GM12891 (cell line): ENCODE measurements around the gene KLHL1.

ENCODE experiments used
- DNase-seq: peaks from one replicate; pipeline ENCODE4 v3.0.0; 2011; ENCODE audit warnings: low spot score; ENCODE audit not compliant: insufficient read length
- FAIRE-seq: peaks from 2 replicates; lab custom pipeline; 2011; peaks lifted over from hg19 to GRCh38; lab: Jason Lieb, UNC
- PAX5 ChIP-seq: IDR thresholded peaks from 2 replicates; pipeline ENCODE4 v1.6.1; 2011; ENCODE audit warnings: low read length, moderate library complexity, mild to moderate bottlenecking; ENCODE audit not compliant: insufficient read depth, severe bottlenecking
- POLR2A ChIP-seq: IDR thresholded peaks from 2 replicates; pipeline ENCODE4 v1.6.1; 2011; ENCODE audit warnings: low read depth, low read length, control low read depth
- POLR2AphosphoS5 ChIP-seq: IDR thresholded peaks from 2 replicates; pipeline ENCODE4 v1.6.1; 2011; ENCODE audit warnings: low read depth, low read length, control low read depth
- POU2F2 ChIP-seq: IDR thresholded peaks from 2 replicates; pipeline ENCODE4 v1.6.1; 2011; ENCODE audit warnings: low read depth, mild to moderate bottlenecking, control low read depth, low read length, moderate library complexity
- SPI1 ChIP-seq: IDR thresholded peaks from 2 replicates; pipeline ENCODE4 v1.6.1; 2011; ENCODE audit warnings: low read depth, low read length, control low read depth
- TAF1 ChIP-seq: IDR thresholded peaks from 2 replicates; pipeline ENCODE4 v1.6.1; 2011; ENCODE audit warnings: low read depth, low read length, control low read depth

Gene KLHL1

DNA sequence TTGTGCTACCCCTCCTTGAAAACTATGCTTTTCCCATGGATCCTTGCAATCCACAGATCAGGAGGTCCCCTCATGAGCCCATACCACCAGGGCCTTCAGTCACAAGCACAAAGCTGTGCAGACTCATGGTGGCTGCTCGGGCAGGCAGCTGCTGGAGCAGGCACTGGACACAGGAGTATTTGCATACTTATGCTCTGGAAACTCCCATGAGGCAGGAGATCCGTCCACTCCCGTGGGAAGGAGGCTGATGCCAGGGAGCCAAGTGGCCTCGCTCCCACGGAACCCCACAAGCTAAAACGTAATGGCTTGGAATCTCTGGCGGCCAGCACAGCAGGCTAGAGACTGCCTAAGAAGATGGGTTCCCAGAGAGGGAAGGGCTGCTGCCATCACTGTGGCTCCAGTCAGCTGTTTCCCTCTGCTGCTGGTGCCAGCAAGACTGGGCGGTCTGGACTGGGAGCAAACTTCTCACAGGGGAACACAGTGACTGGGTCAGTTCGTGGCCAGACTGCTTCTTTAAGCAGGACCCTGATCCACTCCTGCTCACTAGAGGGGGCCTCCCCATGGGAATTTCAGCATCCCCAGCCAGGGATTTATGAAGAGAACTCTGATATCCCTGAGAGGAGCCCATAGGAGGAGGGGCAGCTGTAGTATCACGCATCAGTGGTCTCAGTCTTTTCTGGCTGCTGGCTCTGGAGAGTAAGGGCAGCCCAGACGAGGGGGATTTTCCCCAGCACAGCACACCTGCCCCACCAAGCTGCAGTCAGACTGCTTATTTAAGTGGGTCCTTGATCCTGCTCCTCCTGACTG is 370.9 kb downstream of the KLHL1 start:
- TF ChIP-seq POLR2A (no peak), SPI1 (no peak)
- FAIRE-seq (no peak), DNase-seq (no peak)

DNA sequence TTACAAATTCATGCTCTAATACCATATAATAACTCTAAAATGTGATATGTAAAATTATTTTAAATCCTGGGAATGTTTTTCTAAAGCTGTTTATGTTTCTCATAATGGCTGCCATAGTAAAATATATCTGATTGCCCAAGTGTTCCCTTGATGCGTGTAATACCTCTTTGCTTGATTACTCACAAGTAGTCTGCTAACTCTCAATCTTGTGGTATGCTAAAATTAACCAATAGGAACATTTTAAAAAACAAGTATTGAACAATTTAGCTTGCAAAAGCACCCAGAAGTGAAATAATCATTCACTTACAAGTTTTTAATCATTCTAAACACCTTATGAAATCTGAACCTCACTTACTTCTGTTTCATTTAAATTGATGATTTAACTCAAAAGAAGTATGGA is 386.6 kb downstream of the KLHL1 start:
- TF ChIP-seq SPI1 (no peak), POLR2AphosphoS5 (no peak), POU2F2 (no peak), TAF1 (no peak), PAX5 (no peak), POLR2A (no peak)
- DNase-seq (no peak), FAIRE-seq (no peak)

DNA sequence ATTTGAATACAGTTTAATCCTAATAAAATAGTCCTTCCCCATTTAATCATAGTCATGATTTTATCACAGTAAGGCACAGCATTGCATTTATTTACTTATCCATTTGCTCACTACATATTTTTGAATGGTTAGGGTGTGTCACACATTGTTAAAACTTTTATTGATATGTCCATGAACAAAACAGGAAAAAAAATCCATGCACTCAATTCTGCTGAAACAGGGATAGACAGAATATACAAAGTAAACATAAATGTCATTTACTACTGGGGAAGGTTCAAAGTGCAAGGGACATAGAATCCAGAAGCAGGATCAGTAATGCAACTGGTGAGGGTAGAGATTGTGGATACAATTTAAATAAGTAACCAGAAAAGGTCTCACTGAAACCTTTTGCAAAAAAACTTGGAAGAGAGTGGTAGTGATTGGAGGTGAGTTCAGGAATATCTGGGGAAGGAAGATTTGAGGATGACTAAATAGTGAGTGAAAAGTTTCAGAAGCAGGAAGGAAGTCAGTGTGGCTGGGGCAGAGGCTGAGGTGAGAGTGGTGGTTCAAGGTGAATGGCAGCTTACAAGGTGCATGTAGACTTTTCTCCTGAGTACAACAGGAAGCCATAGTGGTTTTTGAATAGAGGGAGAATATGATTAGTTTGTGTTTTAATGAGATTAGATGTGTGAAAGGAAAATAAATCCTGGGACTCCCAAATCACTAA is 387.8 kb downstream of the KLHL1 start:
- DNase-seq (no peak), FAIRE-seq (no peak)
- no peak for TF ChIP-seq POLR2A
- no peak for TF ChIP-seq POLR2AphosphoS5
- TF ChIP-seq TAF1, result no peak
- TF ChIP-seq SPI1, result no peak
- TF ChIP-seq POU2F2, result no peak
- no peak for TF ChIP-seq PAX5

DNA sequence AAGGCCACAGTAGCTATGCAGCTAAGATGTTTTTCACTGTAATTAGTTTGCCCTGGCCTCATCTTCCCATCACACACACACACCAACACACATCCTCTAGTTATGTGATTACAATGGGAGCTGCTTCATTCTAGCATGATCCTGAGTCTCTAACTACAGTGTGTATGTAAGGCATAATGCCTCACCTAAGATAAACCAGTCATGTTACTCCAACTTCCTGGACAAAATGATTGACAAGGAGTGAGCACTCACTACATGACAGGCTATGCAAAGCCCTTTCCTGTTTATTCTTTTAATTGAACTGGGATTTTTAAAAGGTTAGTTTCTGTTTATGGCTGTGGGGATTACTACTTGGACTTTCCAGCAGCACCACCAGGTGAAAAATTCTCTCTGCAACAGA is 401.4 kb downstream of the KLHL1 start:
- FAIRE-seq (no peak), DNase-seq (no peak)
- no peak for TF ChIP-seq POLR2AphosphoS5
- TF ChIP-seq POLR2A, result no peak
- TF ChIP-seq SPI1, result no peak
- no peak for TF ChIP-seq TAF1
- no peak for TF ChIP-seq PAX5
- TF ChIP-seq POU2F2, result no peak

DNA sequence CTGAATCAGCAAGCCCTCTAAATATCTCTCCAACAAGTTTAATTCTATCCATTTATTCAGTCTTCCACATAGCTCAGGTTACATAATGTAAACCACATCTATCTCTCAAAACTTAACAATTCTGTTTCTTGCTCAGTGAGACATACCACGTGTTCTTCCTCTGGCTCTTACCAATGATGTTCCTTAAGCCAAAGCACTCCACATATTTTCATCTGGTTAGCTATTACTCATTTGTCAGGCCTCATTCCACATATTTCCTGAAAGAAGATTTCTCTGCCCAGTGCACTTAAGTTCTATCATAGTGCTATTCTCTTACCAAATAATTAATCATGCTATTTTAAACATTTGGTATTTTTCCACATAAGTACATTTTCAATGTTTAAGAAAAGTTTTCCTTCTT is 403.9 kb downstream of the KLHL1 start:
- FAIRE-seq, result no peak
- TF ChIP-seq POU2F2 (no peak), TAF1 (no peak), PAX5 (no peak), POLR2AphosphoS5 (no peak)
- no peak for DNase-seq

DNA sequence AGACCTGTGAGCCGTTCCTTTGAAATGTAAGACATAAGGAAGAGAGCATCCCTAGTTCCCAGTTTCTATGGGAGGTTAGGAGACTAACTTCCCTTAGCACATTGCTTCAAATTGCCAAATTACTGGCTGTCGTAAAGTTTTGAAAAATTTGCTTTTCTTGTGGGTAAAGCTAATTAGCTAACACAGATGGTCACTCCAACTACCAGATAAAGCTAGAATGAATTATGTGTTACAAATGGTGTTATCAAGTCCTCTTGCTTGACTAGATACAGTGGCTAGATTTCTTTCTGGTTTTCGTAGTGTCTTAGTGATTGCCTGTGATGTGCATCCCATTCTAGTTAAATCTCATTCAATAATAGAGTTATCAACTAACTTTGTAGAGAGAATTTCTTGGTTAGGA is 417.3 kb downstream of the KLHL1 start:
- FAIRE-seq (no peak), DNase-seq (no peak)
- no peak for TF ChIP-seq POLR2A

DNA sequence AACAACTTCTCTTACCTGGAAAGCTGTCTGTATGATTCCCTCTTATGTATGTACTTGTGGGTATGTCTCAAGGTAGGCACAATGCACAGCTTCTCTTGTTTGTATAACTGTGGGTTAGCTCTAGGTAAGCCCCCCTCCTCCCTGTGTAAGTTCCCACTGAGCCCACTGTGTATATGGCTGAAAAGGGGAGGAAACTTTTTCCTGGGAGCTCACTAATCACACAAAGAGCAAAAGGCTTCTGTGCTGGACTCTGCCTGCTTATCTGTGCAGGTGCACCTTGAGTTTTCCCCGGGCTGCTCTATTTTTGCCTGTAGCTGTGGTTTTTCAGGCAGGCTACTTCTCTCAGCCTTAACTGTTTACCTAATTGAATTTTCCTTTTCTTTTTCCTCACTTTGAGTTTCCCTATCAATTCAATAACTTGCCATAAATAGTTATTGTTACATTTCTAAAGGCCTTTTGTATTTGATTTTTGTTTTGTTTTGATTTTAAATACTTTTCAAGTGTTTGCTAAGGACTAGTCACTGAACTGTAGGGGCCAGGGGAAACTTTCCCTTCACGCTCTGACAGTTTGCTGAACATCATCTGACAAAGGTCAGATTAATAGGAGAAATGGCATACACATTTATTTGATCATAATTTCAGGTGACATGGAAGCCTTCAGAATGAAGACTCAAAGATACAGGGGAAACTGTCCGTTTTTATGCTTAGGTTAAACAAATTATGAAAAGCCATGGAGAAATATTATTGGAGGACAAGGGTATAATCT is 424.1 kb downstream of the KLHL1 start:
- FAIRE-seq (peak; percentile 71), DNase-seq (no peak)
- TF ChIP-seq POLR2A (no peak), POU2F2 (no peak), TAF1 (no peak), POLR2AphosphoS5 (no peak), SPI1 (no peak), PAX5 (no peak)

DNA sequence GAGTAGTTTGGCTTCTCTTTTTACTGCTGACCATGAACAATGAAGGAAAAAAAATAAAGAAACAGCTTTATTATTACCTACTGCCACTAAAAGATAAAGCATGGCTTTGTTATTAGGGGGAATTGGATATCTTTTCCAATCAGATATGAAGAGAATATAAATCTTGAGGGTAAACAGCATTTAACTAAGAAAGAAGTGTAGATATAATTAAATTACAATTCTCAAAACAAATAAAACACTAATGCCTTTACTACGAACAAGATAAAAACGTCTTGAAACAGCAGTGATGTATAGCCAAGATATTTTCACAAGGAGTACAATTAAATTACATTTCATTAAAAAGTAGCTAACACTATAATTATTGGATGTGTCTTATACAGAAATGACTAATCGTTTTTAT is 426.5 kb downstream of the KLHL1 start:
- FAIRE-seq, result no peak
- TF ChIP-seq SPI1 (no peak), POLR2AphosphoS5 (no peak), PAX5 (no peak), POU2F2 (no peak), POLR2A (no peak), TAF1 (no peak)
- DNase-seq, result no peak

- TF ChIP-seq POLR2AphosphoS5 (no peak), SPI1 (no peak), PAX5 (no peak), TAF1 (no peak), POU2F2 (no peak), POLR2A (no peak)
- FAIRE-seq (no peak), DNase-seq (no peak)
Measured at GRCh38 chr13:69677343-69677742, 430.9 kb downstream of the KLHL1 start.
